Suppressor macrophage (primary cell): ENCODE results near the gene DSCAML1.
A peak's percentile ranks its signal among the peaks of the same experiment; 100 is the strongest.

Experiments
- DNase-seq, 4 experiments: peaks; one replicate each; pipeline ENCODE4 v3.0.0-alpha.2; 2020 to 2022

Gene DSCAML1

GRCh38 chr11:117832511-117832910, 35.5 kb upstream of the DSCAML1 start:
- no peak for DNase-seq

GRCh38 chr11:117831661-117832415, 34.8 kb upstream of the DSCAML1 start:
- DNase-seq: no peak

- peak in 2 of 4 experiments; percentile 42 to 50 for DNase-seq
Measured at GRCh38 chr11:117830674-117831351, 33.8 kb upstream of the DSCAML1 start.

- DNase-seq: no peak
Measured at GRCh38 chr11:117830072-117830471, 33.1 kb upstream of the DSCAML1 start.

- DNase-seq: peak in 1 of 4 experiments; percentile 51
Measured at GRCh38 chr11:117829369-117829725, 32.3 kb upstream of the DSCAML1 start.

GRCh38 chr11:117828611-117829368, 31.8 kb upstream of the DSCAML1 start:
- DNase-seq: peak in 3 of 4 experiments; percentile 65 to 69 (median 68)

GRCh38 chr11:117827521-117828511, 30.8 kb upstream of the DSCAML1 start:
- no peak for DNase-seq

GRCh38 chr11:117826832-117827231, 29.8 kb upstream of the DSCAML1 start:
- DNase-seq: no peak

GRCh38 chr11:117826190-117826570, 29.2 kb upstream of the DSCAML1 start:
- DNase-seq: no peak

GRCh38 chr11:117825538-117826189, 28.6 kb upstream of the DSCAML1 start:
- no peak for DNase-seq

- peak in 3 of 4 experiments; percentile 71 to 78 (median 75) for DNase-seq
Measured at GRCh38 chr11:117824571-117825537, 27.8 kb upstream of the DSCAML1 start, which contains the start of gene FXYD2. Gene FXYD2 (minus strand): TSS chr11:117824744. CDS start chr11:117824678, 66 bp downstream.

- DNase-seq: peak in 3 of 4 experiments; percentile 52 to 54 (median 53)
Measured at GRCh38 chr11:117823946-117824420, 27.0 kb upstream of the DSCAML1 start.

- DNase-seq: peak in 3 of 4 experiments; percentile 60 to 71 (median 70)
Measured at GRCh38 chr11:117823294-117823945, 26.4 kb upstream of the DSCAML1 start.

- peak; percentile 60 to 84 (median 70) for DNase-seq
Measured at GRCh38 chr11:117822074-117823033, 25.3 kb upstream of the DSCAML1 start.

- no peak for DNase-seq
Measured at GRCh38 chr11:117821431-117821830, 24.4 kb upstream of the DSCAML1 start.

GRCh38 chr11:117820516-117820915, 23.5 kb upstream of the DSCAML1 start:
- DNase-seq: no peak

GRCh38 chr11:117820071-117820470, 23.1 kb upstream of the DSCAML1 start:
- DNase-seq: no peak
